ENCODE measurements around the gene YARS2.

The YARS2 gene

GRCh38 chr12:32788405-32788804 is 32.7 kb upstream of the YARS2 start:
- TF ChIP-seq CTCF (IDR thresholded peaks at IDR 0.05; ENCODE audit: low read depth, low read length) = no peak
- DNase-seq (ENCODE audit: low read depth, low spot score) = no peak
- in situ Hi-C loops (cut with HindIII; ENCODE audit: low sequenced_read_pairs) = no loop called here
- H3K4me3 ChIP-seq (ENCODE audit: low read depth, low read length) = no peak overlapping the region

- no peak for DNase-seq (ENCODE audit: low read depth, low spot score)
- in situ Hi-C loops (cut with HindIII; ENCODE audit: low sequenced_read_pairs) = no loop called here
- TF ChIP-seq CTCF (IDR thresholded peaks at IDR 0.05; ENCODE audit: low read depth, low read length) = no peak
- H3K4me3 ChIP-seq (ENCODE audit: low read depth, low read length) = no peak overlapping the region
Observed at GRCh38 chr12:32785557-32785956, 29.9 kb upstream of the YARS2 start.

- no peak overlapping the region for H3K4me3 ChIP-seq (ENCODE audit: low read depth, low read length)
- no peak for DNase-seq (ENCODE audit: low read depth, low spot score)
- TF ChIP-seq CTCF (IDR thresholded peaks at IDR 0.05; ENCODE audit: low read depth, low read length) = no peak
- in situ Hi-C loops (cut with HindIII; ENCODE audit: low sequenced_read_pairs) = no loop called here
Observed at GRCh38 chr12:32783029-32783428, 27.3 kb upstream of the YARS2 start.

- peak; percentile 3 for DNase-seq (ENCODE audit: low read depth, low spot score)
- no peak overlapping the region for H3K4me3 ChIP-seq (ENCODE audit: low read depth, low read length)
- no peak for TF ChIP-seq CTCF (IDR thresholded peaks at IDR 0.05; ENCODE audit: low read depth, low read length)
- in situ Hi-C loops (cut with HindIII; ENCODE audit: low sequenced_read_pairs) = no loop called here
Observed at GRCh38 chr12:32780071-32780470, 24.4 kb upstream of the YARS2 start.

GRCh38 chr12:32777691-32778175 is 22.0 kb upstream of the YARS2 start:
- DNase-seq (ENCODE audit: low read depth, low spot score) = peak; percentile 17
- in situ Hi-C loops (cut with HindIII; ENCODE audit: low sequenced_read_pairs) = no loop called here
- no peak overlapping the region for H3K4me3 ChIP-seq (ENCODE audit: low read depth, low read length)
- TF ChIP-seq CTCF (IDR thresholded peaks at IDR 0.05; ENCODE audit: low read depth, low read length) = no peak

- TF ChIP-seq CTCF (IDR thresholded peaks at IDR 0.05; ENCODE audit: low read depth, low read length) = no peak
- no peak for DNase-seq (ENCODE audit: low read depth, low spot score)
- in situ Hi-C loops (cut with HindIII; ENCODE audit: low sequenced_read_pairs) = no loop called here
- no peak overlapping the region for H3K4me3 ChIP-seq (ENCODE audit: low read depth, low read length)
Observed at GRCh38 chr12:32777159-32777558, 21.5 kb upstream of the YARS2 start.

GRCh38 chr12:32776258-32776657 is 20.6 kb upstream of the YARS2 start:
- in situ Hi-C loops (cut with HindIII; ENCODE audit: low sequenced_read_pairs) = no loop called here
- no peak for TF ChIP-seq CTCF (IDR thresholded peaks at IDR 0.05; ENCODE audit: low read depth, low read length)
- DNase-seq (ENCODE audit: low read depth, low spot score) = no peak
- H3K4me3 ChIP-seq (ENCODE audit: low read depth, low read length) = no peak overlapping the region

Data from astrocyte of the spinal cord (primary cell).